Neural cell (in vitro differentiated cells): ENCODE measurements around the gene SNRK.

Experiments
- EZH2 ChIP-seq: fragments of 200-600, 300-800 bp; shearing (Covaris generic), sonication (generic); IDR thresholded peaks from 2 replicates; pipeline ENCODE4 v1.6.1; 2014; ENCODE audit warnings: antibody characterized with exemption, low read length, borderline replicate concordance, mild to moderate bottlenecking; ENCODE audit not compliant: insufficient read depth, poor library complexity, severe bottlenecking
- POLR2AphosphoS5 ChIP-seq: IDR thresholded peaks from 2 replicates; pipeline ENCODE4 v1.6.1; 2012

DNA sequence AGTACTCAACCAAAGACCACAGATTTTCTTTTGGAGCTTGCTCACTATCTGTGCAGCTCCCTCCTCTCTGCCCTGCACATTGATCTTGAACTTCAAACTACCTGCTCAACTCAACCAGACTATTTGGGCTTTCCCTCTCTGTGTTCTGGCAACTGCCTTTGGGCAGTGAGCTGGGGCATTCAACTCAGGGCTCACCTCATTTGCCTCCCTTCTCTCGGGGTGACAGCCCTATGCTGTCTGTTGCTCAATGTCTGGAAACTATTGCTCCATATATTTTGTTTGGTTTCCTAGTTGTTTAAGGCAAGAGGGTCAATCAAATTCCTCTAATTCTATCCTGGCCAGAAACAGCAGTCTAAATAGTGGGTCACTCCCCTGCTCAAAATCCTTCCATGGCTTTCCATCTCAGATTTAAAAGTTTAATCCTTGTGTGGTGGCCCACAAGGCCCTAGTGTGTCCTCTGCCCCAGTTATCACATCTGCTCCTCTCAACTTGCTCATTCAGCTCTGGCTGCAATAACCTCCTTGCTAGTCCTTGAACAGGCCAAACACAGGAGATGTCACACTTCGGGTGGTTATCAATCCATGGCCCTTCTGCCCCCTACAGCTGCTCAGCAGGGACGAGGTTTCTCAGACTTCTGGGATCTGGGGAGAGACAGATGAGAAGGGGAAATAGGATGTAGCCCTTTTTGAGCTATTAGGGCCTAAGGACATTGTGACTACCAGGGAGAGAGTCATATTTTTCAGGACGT, 67.8 kb downstream of the SNRK start:
- no peak for TF ChIP-seq POLR2AphosphoS5
- TF ChIP-seq EZH2: no peak
